Left forelimb (tissue), 1 donor: Measurements from ENCODE around the gene OR56B1.

Source experiments
- DNase-seq: peaks from one replicate; pipeline ENCODE4 v3.0.0-alpha.2; 2018; ENCODE audit warnings: low spot score

The OR56B1 gene

GRCh38 chr11:5737091-5737490 lies 843 bp downstream of the OR56B1 start:
- DNase-seq = no peak

- no peak for DNase-seq
These were observed 1.6 kb downstream of the OR56B1 start for GRCh38 chr11:5737670-5738392.

GRCh38 chr11:5738431-5738830 lies 2.2 kb downstream of the OR56B1 start:
- no peak for DNase-seq

GRCh38 chr11:5746614-5747013 lies 10.4 kb downstream of the OR56B1 start:
- DNase-seq = no peak

- DNase-seq = no peak
These were observed 13.6 kb downstream of the OR56B1 start for GRCh38 chr11:5749836-5750235.

- no peak for DNase-seq
These were observed 17.7 kb downstream of the OR56B1 start, which contains the start of gene OR52N4 for GRCh38 chr11:5753943-5754342. OR52N4 (plus strand) TSS chr11:5754243; CDS start chr11:5754741, 498 bp downstream.

- no peak for DNase-seq
These were observed 30.8 kb downstream of the OR56B1 start for GRCh38 chr11:5767056-5767455.

- no peak for DNase-seq
These were observed 47.0 kb downstream of the OR56B1 start, which contains the start of gene OR52N5 for GRCh38 chr11:5783255-5783654. OR52N5 (minus strand) TSS chr11:5783355; CDS start chr11:5778634, 4,721 bp downstream.
